Common myeloid progenitor, CD34-positive (primary cell): Measurements from ENCODE around the gene EXOC6.
A peak's percentile ranks its signal among the peaks of the same experiment; 100 is the strongest.
"Not testable (repeated sequence)": the region's sequence is repeated elsewhere in the genome, so short reads cannot be mapped to it uniquely, and the experiment has no call there.

Experiments
- CTCF ChIA-PET: fragments of 350-600 bp; sonication (Branson Sonifier 250); formaldehyde crosslinking; loops from one replicate; lab custom pipeline; 2021; ENCODE audit warnings: antibody characterized with exemption; lab: Charles Lee
- POLR2A ChIA-PET: fragments of 350-600 bp; sonication (Branson Sonifier 250); formaldehyde crosslinking; loops from one replicate; lab custom pipeline; 2021; ENCODE audit warnings: antibody characterized with exemption; lab: Charles Lee
- DNase-seq, 3 donors: peaks; one replicate each; pipeline versions ENCODE4 v3.0.0 to v3.0.0-alpha.2; 2013
- H3K27ac ChIP-seq, 2 experiments: 1 replicate in 1 of 2; 2 replicates in 1 of 2; pipeline ENCODE4 v1.7.0; 2013; ENCODE audit warnings: inconsistent platforms in 2 of 2, low read length in 2 of 2, mild to moderate bottlenecking in 2 of 2, low read depth in 1 of 2, moderate library complexity in 1 of 2; ENCODE audit not compliant: severe bottlenecking in 2 of 2, insufficient read depth in 1 of 2, poor library complexity in 1 of 2
- H3K27me3 ChIP-seq, 5 experiments: replicated peaks in 2 of 5; 1 replicate in 3 of 5; 2 replicates in 2 of 5; pipeline versions ENCODE4 v1.6.1 to v1.7.0; 2013; ENCODE audit warnings: low read length in 4 of 5, mild to moderate bottlenecking in 2 of 5, moderate library complexity in 2 of 5, inconsistent platforms in 1 of 5; ENCODE audit not compliant: insufficient read depth in 5 of 5, control insufficient read depth in 4 of 5
- H3K36me3 ChIP-seq, 4 experiments: 1 replicate in 2 of 4; 2 replicates in 2 of 4; pipeline versions ENCODE4 v1.6.1 to v1.7.0; 2013; ENCODE audit warnings: low read length in 3 of 4, control low read depth in 1 of 4, mild to moderate bottlenecking in 1 of 4; ENCODE audit not compliant: control insufficient read depth in 4 of 4, insufficient read depth in 4 of 4
- H3K4me1 ChIP-seq, 4 experiments: 1 replicate in 3 of 4; 2 replicates in 1 of 4; pipeline versions ENCODE4 v1.6.1 to v1.7.1; 2013; ENCODE audit warnings: low read length in 3 of 4, mild to moderate bottlenecking in 3 of 4, control low read depth in 1 of 4, inconsistent platforms in 1 of 4, moderate library complexity in 1 of 4; ENCODE audit not compliant: control insufficient read depth in 4 of 4, insufficient read depth in 4 of 4; ENCODE audit errors: control extremely low read depth in 1 of 4
- H3K4me3 ChIP-seq, 7 experiments: 1 replicate in 4 of 7; 2 replicates in 3 of 7; pipeline versions ENCODE4 v1.5.1 to v1.7.0; 2013; ENCODE audit warnings: mild to moderate bottlenecking in 7 of 7, low read length in 6 of 7, moderate library complexity in 6 of 7, inconsistent platforms in 2 of 7, low read depth in 2 of 7, control low read depth in 1 of 7; ENCODE audit not compliant: insufficient read depth in 4 of 7, control insufficient read depth in 1 of 7; ENCODE audit errors: extremely low read depth in 1 of 7
- H3K9me3 ChIP-seq, 5 experiments: 1 replicate in 4 of 5; 2 replicates in 1 of 5; pipeline versions ENCODE4 v1.6.1 to v1.7.1; 2013; ENCODE audit warnings: low read length in 4 of 5, mild to moderate bottlenecking in 2 of 5, inconsistent platforms in 1 of 5, low read depth in 1 of 5, moderate library complexity in 1 of 5; ENCODE audit not compliant: control insufficient read depth in 4 of 5, insufficient read depth in 2 of 5; ENCODE audit errors: control extremely low read depth in 1 of 5
- WGBS: methylation state at CpG from one replicate; pipeline ENCODE4 v1.1.5; 2013; ENCODE audit not compliant: insufficient coverage; 5-methylcytosine and 5-hydroxymethylcytosine counted together

Gene EXOC6

GRCh38 chr10:92942226-92942625, 93.9 kb downstream of the EXOC6 start:
- ChIA-PET POLR2A (no interaction called here), CTCF (no interaction called here)
- Histone ChIP-seq H3K9me3 (peaks cover 0 to 3% (median 0%) of the 10 kb centered on the region in 5 experiments), H3K36me3 (peaks cover 10 to 49% (median 13%) of the 10 kb centered on the region in 4 experiments), H3K4me3 (no peak overlapping the region), H3K27ac (no peak overlapping the region), H3K27me3 (no peaks in the 10 kb centered on the region), H3K4me1 (no peaks in the 10 kb centered on the region)
- no peak for DNase-seq

- Histone ChIP-seq H3K27me3 (no peaks in the 10 kb centered on the region), H3K27ac (no peak overlapping the region), H3K4me3 (no peak overlapping the region), H3K36me3 (peaks cover 8 to 59% (median 16%) of the 10 kb centered on the region in 4 experiments), H3K4me1 (no peaks in the 10 kb centered on the region), H3K9me3 (peaks cover 0 to 3% (median 0%) of the 10 kb centered on the region in 5 experiments)
- DNase-seq, result no peak
- ChIA-PET CTCF (interaction anchor here (0.6 to 1.0 kb wide), 2 partner anchors 13 to 18 kb away, joined by 3 to 4 read pairs; no protein-coding TSS in a partner anchor), POLR2A (no interaction called here)
- WGBS, result 100% methylated on average over 2 of the region's 3 CpGs
These were observed 98.2 kb downstream of the EXOC6 start for GRCh38 chr10:92946491-92946890.

- POLR2A ChIA-PET, result not testable (repeated sequence)
These were observed 104.3 kb downstream of the EXOC6 start for GRCh38 chr10:92952573-92952972.

DNA sequence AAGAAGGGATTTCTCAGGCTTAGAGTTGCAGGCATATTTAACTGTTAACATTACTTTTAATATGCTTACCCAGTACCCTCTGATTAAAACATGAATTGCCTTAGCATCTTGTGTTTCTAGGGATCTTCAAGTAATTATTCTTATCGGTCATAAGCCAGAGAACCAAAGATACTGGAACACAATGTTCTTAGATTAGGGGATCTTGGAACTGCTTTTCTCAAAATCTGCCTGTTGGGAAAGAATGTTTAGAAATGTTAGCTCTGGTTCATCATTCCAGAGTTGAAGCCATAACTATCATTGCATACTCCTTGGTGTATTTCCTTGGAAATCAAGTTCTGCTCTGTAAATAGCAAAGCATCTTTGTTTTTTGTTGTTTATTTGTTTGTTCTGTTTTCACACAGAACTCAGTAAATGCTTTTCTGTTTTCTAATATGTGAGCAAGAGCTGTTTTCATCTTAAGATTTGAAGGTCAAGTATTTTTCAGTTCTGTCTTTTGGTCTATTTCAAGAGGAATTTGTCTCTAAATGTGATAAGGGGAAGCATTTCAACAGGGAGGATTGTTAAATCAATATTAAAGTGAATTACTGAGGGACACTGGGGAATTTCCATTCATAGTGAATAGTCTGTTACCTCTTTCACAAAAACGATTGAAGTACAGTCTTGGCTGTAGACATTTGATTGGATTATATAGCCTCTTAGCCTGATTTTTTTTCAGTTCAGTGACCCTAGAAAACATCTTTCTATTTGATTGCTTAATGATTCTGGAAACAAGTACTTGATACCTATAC, 109.1 kb downstream of the EXOC6 start:
- Histone ChIP-seq H3K4me1 (no peaks in the 10 kb centered on the region), H3K9me3 (peaks cover 0 to under 1% (median 0%) of the 10 kb centered on the region in 5 experiments), H3K27ac (no peak overlapping the region), H3K27me3 (no peaks in the 10 kb centered on the region), H3K36me3 (peaks cover 5 to 33% (median 11%) of the 10 kb centered on the region in 4 experiments), H3K4me3 (no peak overlapping the region)
- no peak for DNase-seq
- ChIA-PET CTCF (interaction anchor here (1.1 to 1.4 kb wide), 2 partner anchors 9 to 10 kb away, joined by 3 read pairs; no protein-coding TSS in a partner anchor), POLR2A (no interaction called here)
- 100% methylated on average over 1 of the region's 2 CpGs for WGBS

More at GRCh38 chr10:92952573-92952972, 104.3 kb downstream of the EXOC6 start:
- H3K4me1 ChIP-seq, H3K27me3 ChIP-seq, H3K9me3 ChIP-seq, H3K27ac ChIP-seq, DNase-seq, H3K4me3 ChIP-seq: not testable (repeated sequence)
- CTCF ChIA-PET, result interaction anchor here (3.6 kb wide), 1 partner anchor 12 kb away, joined by 14 read pairs; no protein-coding TSS in a partner anchor
- H3K36me3 ChIP-seq, result peaks cover 4 to 48% (median 10%) of the 10 kb centered on the region in 4 experiments

DNA sequence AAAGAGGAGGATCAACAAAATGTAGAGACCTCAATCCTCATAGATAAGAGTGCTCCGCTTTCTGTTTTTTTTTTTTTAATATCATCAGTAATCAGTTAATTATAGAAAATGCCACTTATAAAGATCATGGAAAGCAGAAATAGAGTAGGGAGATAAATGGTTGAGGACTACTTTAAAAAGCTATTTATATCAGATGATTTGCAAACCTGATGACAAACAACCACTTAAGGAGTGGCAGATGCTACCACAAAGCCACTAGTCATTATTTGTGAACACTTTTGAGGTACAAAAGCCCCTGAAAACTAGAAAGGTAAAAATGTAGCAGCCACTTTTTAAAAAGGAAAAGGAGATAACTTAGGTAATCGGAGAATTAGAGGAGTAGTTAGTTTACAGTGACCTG, 113.3 kb downstream of the EXOC6 start:
- Histone ChIP-seq H3K27ac (no peak overlapping the region), H3K27me3 (no peaks in the 10 kb centered on the region), H3K4me1 (no peaks in the 10 kb centered on the region), H3K9me3 (no peaks in the 10 kb centered on the region), H3K4me3 (no peak overlapping the region), H3K36me3 (peaks cover 3 to 9% (median 8%) of the 10 kb centered on the region in 4 experiments)
- ChIA-PET CTCF (interaction anchor here (6.9 kb wide), 1 partner anchor 76 kb away, joined by 63 read pairs; no protein-coding TSS in a partner anchor), POLR2A (no interaction called here)
- DNase-seq, result no peak
- WGBS, result no CpG with 5 or more reads among the region's 2 CpGs

DNA sequence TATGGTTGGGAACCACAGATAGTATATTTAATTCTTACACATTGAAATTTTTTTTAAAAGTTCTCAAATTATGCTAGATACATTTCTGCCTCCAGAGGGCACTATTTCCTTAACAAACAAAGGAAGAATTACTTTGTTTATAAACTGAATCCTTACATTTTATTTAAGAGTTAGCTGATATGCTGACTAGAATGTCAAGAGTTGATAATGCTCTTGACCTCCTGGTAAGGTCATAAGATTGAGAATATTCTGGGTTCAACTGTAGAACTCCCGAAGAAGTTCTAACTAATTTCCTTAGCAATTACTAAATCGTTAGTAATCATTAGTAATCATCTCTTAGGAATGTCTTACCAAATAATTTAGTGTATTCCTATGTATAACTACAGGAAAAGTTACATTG, 117.0 kb downstream of the EXOC6 start:
- H3K9me3 ChIP-seq, result no peaks in the 10 kb centered on the region
- peak; percentile 64 to 81 (median 72) for DNase-seq
- no peaks in the 10 kb centered on the region for H3K27me3 ChIP-seq
- ChIA-PET CTCF (interaction anchor here (0.8 to 6.9 kb wide), 22 partner anchors 8 to 411 kb away, joined by 3 to 63 read pairs (median 4); no protein-coding TSS in a partner anchor), POLR2A (interaction anchor here (1.1 kb wide), 1 partner anchor 26 kb away, joined by 3 read pairs; no protein-coding TSS in a partner anchor)
- H3K4me3 ChIP-seq, result no peak overlapping the region
- no peak overlapping the region for H3K27ac ChIP-seq
- H3K4me1 ChIP-seq, result no peaks in the 10 kb centered on the region
- H3K36me3 ChIP-seq, result peaks cover 0 to 11% (median 4%) of the 10 kb centered on the region in 4 experiments
- no CpG with 5 or more reads among the region's 2 CpGs for WGBS

DNA sequence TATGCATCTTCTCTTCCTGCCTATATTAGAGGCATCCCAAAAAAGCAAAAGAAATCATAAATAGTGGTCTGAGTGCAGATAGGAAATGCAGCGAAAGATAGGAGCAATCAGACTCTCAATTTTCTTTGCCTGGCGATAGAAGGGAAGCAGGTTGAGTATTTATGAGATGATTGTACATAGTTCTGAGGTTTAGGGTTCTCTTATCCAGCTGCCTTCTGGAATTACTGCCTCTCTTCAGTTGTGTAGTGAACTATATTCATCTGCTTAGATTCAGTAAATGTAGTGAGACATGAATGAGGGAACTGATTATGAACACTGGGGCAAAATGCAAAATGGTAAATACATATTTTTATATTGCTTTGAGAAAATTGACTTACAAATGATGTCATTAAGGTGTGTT, 119.3 kb downstream of the EXOC6 start:
- Histone ChIP-seq H3K27me3 (no peaks in the 10 kb centered on the region), H3K9me3 (peaks cover 0 to 7% (median 0%) of the 10 kb centered on the region in 5 experiments), H3K4me1 (no peaks in the 10 kb centered on the region), H3K36me3 (peaks cover 3 to 21% (median 11%) of the 10 kb centered on the region in 4 experiments), H3K4me3 (no peak overlapping the region), H3K27ac (no peak overlapping the region)
- 80% methylated on average over 2 of the region's 2 CpGs for WGBS
- ChIA-PET CTCF (interaction anchor here (0.8 to 1.5 kb wide), 5 partner anchors 9 to 110 kb away, joined by 3 to 6 read pairs (median 3); no protein-coding TSS in a partner anchor), POLR2A (no interaction called here)
- peak in 2 of 3 donors; percentile 24 to 55 for DNase-seq
